Activated gamma-delta T cell (primary cell): ENCODE measurements around the gene SEPTIN5.
"Not testable (repeated sequence)": the region's sequence is repeated elsewhere in the genome, so short reads cannot be mapped to it uniquely, and the experiment has no call there.

Experiments
- DNase-seq: peaks from one replicate; lab custom pipeline; 2025; lab: John Stamatoyannopoulos, UW

SEPTIN5 gene

GRCh38 chr22:19680911-19681862 lies 33.1 kb upstream of the SEPTIN5 start:
- DNase-seq = no peak

- no peak for DNase-seq
Measured at GRCh38 chr22:19681863-19682245, 32.4 kb upstream of the SEPTIN5 start.

- no peak for DNase-seq
Measured at GRCh38 chr22:19686946-19687345, 27.4 kb upstream of the SEPTIN5 start.

GRCh38 chr22:19687561-19688300 lies 26.6 kb upstream of the SEPTIN5 start:
- no peak for DNase-seq

- DNase-seq = no peak
Measured at GRCh38 chr22:19688301-19689290, 25.7 kb upstream of the SEPTIN5 start.

GRCh38 chr22:19689408-19689807 lies 24.9 kb upstream of the SEPTIN5 start:
- no peak for DNase-seq

GRCh38 chr22:19691007-19691720 lies 23.1 kb upstream of the SEPTIN5 start:
- no peak for DNase-seq

- DNase-seq = no peak
Measured at GRCh38 chr22:19691721-19692341, 22.5 kb upstream of the SEPTIN5 start.

- DNase-seq = no peak
Measured at GRCh38 chr22:19693581-19693980, 20.7 kb upstream of the SEPTIN5 start.

GRCh38 chr22:19693981-19694670 lies 20.2 kb upstream of the SEPTIN5 start:
- no peak for DNase-seq

GRCh38 chr22:19694696-19695095 lies 19.6 kb upstream of the SEPTIN5 start:
- no peak for DNase-seq

- DNase-seq = no peak
Measured at GRCh38 chr22:19696504-19697276, 17.6 kb upstream of the SEPTIN5 start.

- DNase-seq = not testable (repeated sequence)
Measured at GRCh38 chr22:19697871-19698270, 16.4 kb upstream of the SEPTIN5 start.

GRCh38 chr22:19700790-19701419 lies 13.4 kb upstream of the SEPTIN5 start:
- no peak for DNase-seq

- DNase-seq = no peak
Measured at GRCh38 chr22:19701420-19702145, 12.7 kb upstream of the SEPTIN5 start.

- DNase-seq = no peak
Measured at GRCh38 chr22:19703869-19704268, 10.4 kb upstream of the SEPTIN5 start.

- DNase-seq = no peak
Measured at GRCh38 chr22:19704355-19705015, 9.8 kb upstream of the SEPTIN5 start.
